OCI-LY1 (cell line): ENCODE results near the gene USP24.

ENCODE experiments used
- CTCF ChIP-seq: fragments of 200-600 bp; sonication (generic), shearing (Covaris generic); IDR thresholded peaks from 2 replicates; pipeline ENCODE4 v1.5.1; 2017; ENCODE audit warnings: mild to moderate bottlenecking, antibody characterized with exemption, low read length, moderate library complexity, mixed read lengths
- EZH2 ChIP-seq: fragments of 200-600 bp; sonication (generic), shearing (Covaris generic); IDR thresholded peaks from 2 replicates; pipeline ENCODE4 v1.8.0; 2017; ENCODE audit warnings: borderline replicate concordance, mixed run types, mild to moderate bottlenecking, antibody characterized with exemption, low read length, moderate library complexity, mixed read lengths

DNA sequence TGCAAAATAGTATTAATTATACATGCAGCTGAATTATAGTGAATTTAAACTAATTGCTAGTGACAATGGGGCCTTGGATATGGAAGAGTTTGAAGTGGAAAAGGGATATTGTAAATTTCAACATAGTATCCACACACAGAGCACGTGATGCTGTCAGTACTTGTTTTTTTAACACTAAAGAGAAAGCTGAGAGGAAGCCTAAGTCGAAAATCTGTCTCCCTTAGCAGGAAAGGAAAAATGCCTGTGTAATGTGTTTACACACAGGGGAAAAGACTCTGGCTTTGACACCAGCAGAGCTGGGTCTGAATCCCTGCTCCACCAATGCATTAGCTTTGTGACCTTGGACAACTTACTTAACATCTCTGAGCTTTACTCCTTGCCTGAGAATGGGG, 133.3 kb downstream of the USP24 start:
- TF ChIP-seq CTCF = no peak
- no peak for TF ChIP-seq EZH2
